KMS-11 (cell line): ENCODE results near the gene TBCD.

Source experiments
- H2AFZ ChIP-seq: fragments of 200-600 bp; sonication (generic); 2 replicates; pipeline ENCODE4 v1.6.1; 2016; ENCODE audit warnings: antibody characterized with exemption, mixed run types, low read depth
- H3K27ac ChIP-seq: fragments of 200-600 bp; sonication (generic); 2 replicates; pipeline ENCODE4 v1.6.1; 2016; ENCODE audit warnings: mild to moderate bottlenecking, mixed run types
- H3K27me3 ChIP-seq: fragments of 200-600 bp; sonication (generic); 2 replicates; pipeline ENCODE4 v1.6.1; 2017; ENCODE audit warnings: mild to moderate bottlenecking, low read depth, mixed run types, moderate library complexity; ENCODE audit not compliant: insufficient read depth
- H3K36me3 ChIP-seq: fragments of 200-600 bp; sonication (generic); 2 replicates; pipeline ENCODE4 v1.6.1; 2017; ENCODE audit warnings: mild to moderate bottlenecking, mixed run types; ENCODE audit not compliant: insufficient read depth
- H3K4me1 ChIP-seq: fragments of 200-600 bp; sonication (generic); 2 replicates; pipeline ENCODE4 v1.6.1; 2016; ENCODE audit warnings: mild to moderate bottlenecking, low read depth, mixed run types; ENCODE audit not compliant: poor library complexity, severe bottlenecking
- H3K4me2 ChIP-seq: fragments of 200-600 bp; sonication (generic); 2 replicates; pipeline ENCODE4 v1.7.0; 2016; ENCODE audit warnings: mild to moderate bottlenecking, mixed run types
- H3K4me3 ChIP-seq: fragments of 200-600 bp; sonication (generic); IDR thresholded peaks from 2 replicates; pipeline ENCODE4 v1.6.1; 2017; ENCODE audit warnings: low read depth, low read length, mixed read lengths; ENCODE audit not compliant: insufficient read depth
- H3K79me2 ChIP-seq: fragments of 200-600 bp; sonication (generic); 2 replicates; pipeline ENCODE4 v1.6.1; 2016; ENCODE audit warnings: low read depth, mixed run types; ENCODE audit not compliant: insufficient read depth
- H3K9ac ChIP-seq: fragments of 200-600 bp; sonication (generic); 2 replicates; pipeline ENCODE4 v1.6.1; 2016; ENCODE audit warnings: mild to moderate bottlenecking, mixed run types
- H4K20me1 ChIP-seq: fragments of 200-600 bp; sonication (generic); 2 replicates; pipeline ENCODE4 v1.6.1; 2016; ENCODE audit warnings: mild to moderate bottlenecking, mixed run types; ENCODE audit not compliant: insufficient read depth
- CTCF ChIP-seq: fragments of 200-600 bp; sonication (generic); conservative IDR thresholded peaks from 2 replicates; pipeline ENCODE4 v1.6.1; 2017; ENCODE audit warnings: low read depth, mild to moderate bottlenecking, antibody characterized with exemption, low read length, moderate library complexity, mixed read lengths

Gene TBCD

GRCh38 chr17:82956146-82956725 lies 204.4 kb downstream of the TBCD start:
- Histone ChIP-seq H3K27ac (no peak overlapping the region), H4K20me1 (no peaks in the 10 kb centered on the region), H3K9ac (no peak overlapping the region), H3K4me1 (no peaks in the 10 kb centered on the region), H3K36me3 (no peaks in the 10 kb centered on the region), H2AFZ (no peak overlapping the region), H3K79me2 (no peaks in the 10 kb centered on the region), H3K4me2 (no peak overlapping the region), H3K4me3 (no peak overlapping the region), H3K27me3 (no peaks in the 10 kb centered on the region)
- no peak for TF ChIP-seq CTCF

- no peak overlapping the region for H3K27ac ChIP-seq
- H3K36me3 ChIP-seq, result no peaks in the 10 kb centered on the region
- H3K27me3 ChIP-seq, result no peaks in the 10 kb centered on the region
- H3K4me1 ChIP-seq, result no peaks in the 10 kb centered on the region
- no peak overlapping the region for H3K9ac ChIP-seq
- TF ChIP-seq CTCF, result no peak
- no peak overlapping the region for H3K4me2 ChIP-seq
- no peak overlapping the region for H3K4me3 ChIP-seq
- no peak overlapping the region for H2AFZ ChIP-seq
- no peaks in the 10 kb centered on the region for H3K79me2 ChIP-seq
- no peaks in the 10 kb centered on the region for H4K20me1 ChIP-seq
Observed at GRCh38 chr17:82956726-82957468, 205.0 kb downstream of the TBCD start.

GRCh38 chr17:82957469-82957795 lies 205.6 kb downstream of the TBCD start:
- H2AFZ ChIP-seq, result no peak overlapping the region
- TF ChIP-seq CTCF, result no peak
- H3K27ac ChIP-seq, result no peak overlapping the region
- no peaks in the 10 kb centered on the region for H4K20me1 ChIP-seq
- H3K4me1 ChIP-seq, result no peaks in the 10 kb centered on the region
- no peaks in the 10 kb centered on the region; the same call in 1 of the 2 replicates for H3K27me3 ChIP-seq
- H3K79me2 ChIP-seq, result no peaks in the 10 kb centered on the region
- no peak overlapping the region for H3K9ac ChIP-seq
- no peaks in the 10 kb centered on the region for H3K36me3 ChIP-seq
- no peak overlapping the region for H3K4me3 ChIP-seq
- no peak overlapping the region for H3K4me2 ChIP-seq

- no peak for TF ChIP-seq CTCF
- Histone ChIP-seq H3K9ac (no peak overlapping the region), H3K4me3 (no peak overlapping the region), H3K27me3 (no peaks in the 10 kb centered on the region; the same call in 1 of the 2 replicates), H3K79me2 (no peaks in the 10 kb centered on the region), H3K36me3 (no peaks in the 10 kb centered on the region), H3K4me2 (no peak overlapping the region), H3K4me1 (no peaks in the 10 kb centered on the region), H4K20me1 (no peaks in the 10 kb centered on the region), H2AFZ (no peak overlapping the region), H3K27ac (no peak overlapping the region)
Observed at GRCh38 chr17:82957961-82958561, 206.2 kb downstream of the TBCD start.
